CD4-positive, alpha-beta T cell treated with Interleukin-4 for 4 hours (primary cell): Measurements from ENCODE around the gene MAGIX.
"Not testable (repeated sequence)": the region's sequence is repeated elsewhere in the genome, so short reads cannot be mapped to it uniquely, and the experiment has no call there.

ENCODE experiments used
- DNase-seq: peaks from one replicate; pipeline ENCODE4 v3.0.0-alpha.2; 2020

Gene MAGIX

GRCh38 chrX:49163555-49164419 is 1.2 kb downstream of the MAGIX start:
- peak; percentile 76 for DNase-seq

DNA sequence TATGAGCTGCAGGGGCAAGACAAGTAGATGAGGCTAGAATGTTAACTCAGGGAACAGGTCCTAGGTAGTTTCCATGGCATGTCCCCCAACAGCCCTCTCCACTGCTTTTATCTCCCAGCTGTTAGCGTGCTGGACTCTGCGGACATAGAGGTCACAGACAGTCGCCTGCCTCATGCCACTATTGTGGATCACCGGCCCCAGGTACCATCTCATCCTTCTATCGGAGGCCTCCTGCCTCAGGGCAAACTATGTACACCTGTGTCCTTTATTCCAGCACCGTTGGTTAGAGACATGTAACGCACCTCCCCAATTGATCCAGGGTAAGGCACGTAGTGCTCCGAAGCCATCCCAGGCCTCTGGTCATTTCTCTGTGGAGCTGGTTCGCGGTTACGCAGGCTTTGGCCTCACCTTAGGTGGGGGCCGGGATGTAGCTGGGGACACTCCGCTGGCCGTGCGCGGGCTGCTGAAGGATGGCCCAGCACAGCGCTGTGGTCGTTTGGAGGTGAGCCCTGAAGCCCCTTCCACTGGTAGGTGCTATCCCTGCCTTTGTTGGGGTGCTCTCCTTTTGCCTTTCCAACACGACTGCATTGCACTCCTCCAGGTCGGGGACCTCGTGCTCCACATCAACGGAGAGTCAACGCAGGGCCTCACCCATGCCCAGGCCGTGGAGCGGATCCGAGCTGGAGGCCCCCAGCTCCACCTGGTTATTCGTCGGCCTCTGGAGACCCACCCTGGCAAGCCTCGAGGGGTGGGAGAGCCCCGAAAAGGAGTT is 2.2 kb downstream of the MAGIX start:
- DNase-seq, result no peak

DNA sequence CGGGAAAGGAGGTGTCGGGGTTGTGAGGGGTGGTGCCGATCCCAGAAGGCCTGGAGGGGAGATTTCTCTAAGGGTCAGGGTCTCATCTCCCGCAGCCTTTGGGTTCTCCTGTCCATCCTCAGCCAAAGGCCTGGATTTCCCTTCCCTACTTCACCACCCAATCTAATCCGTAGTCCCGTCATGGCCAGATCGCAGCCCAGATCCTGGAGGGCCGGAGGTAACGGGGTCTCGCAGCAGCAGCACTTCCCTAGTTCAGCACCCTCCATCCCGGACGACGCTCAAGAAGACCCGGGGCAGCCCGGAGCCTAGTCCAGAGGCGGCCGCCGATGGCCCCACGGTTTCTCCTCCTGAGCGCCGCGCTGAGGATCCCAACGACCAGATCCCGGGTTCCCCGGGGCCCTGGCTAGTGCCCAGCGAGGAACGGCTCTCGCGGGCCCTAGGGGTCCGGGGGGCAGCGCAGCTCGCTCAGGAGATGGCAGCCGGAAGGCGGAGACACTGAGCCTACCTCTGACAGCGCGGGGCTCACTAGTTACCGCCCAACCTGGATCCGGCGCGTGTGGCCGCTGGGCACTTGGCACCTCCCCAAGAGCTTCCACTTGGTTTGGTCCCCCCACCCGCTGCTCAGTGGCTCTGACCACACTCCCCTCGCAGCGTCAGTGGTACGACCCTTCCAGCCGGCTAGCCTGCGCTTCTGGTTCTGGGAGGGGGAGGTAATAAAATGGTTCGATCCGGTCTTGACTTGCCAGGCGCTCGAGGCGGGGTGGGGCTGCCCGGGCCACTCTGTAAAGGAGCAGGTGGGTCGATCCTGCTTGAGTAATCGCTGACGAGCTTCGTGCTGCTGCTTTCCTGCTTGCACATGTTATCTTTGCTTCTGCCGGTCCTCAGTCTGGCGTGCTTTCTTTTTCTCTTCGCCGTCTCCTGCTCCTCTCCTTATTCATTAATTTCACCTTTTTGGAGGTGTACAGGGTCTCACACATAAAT is 3.6 kb downstream of the MAGIX start:
- DNase-seq, result peak; percentile 86

DNA sequence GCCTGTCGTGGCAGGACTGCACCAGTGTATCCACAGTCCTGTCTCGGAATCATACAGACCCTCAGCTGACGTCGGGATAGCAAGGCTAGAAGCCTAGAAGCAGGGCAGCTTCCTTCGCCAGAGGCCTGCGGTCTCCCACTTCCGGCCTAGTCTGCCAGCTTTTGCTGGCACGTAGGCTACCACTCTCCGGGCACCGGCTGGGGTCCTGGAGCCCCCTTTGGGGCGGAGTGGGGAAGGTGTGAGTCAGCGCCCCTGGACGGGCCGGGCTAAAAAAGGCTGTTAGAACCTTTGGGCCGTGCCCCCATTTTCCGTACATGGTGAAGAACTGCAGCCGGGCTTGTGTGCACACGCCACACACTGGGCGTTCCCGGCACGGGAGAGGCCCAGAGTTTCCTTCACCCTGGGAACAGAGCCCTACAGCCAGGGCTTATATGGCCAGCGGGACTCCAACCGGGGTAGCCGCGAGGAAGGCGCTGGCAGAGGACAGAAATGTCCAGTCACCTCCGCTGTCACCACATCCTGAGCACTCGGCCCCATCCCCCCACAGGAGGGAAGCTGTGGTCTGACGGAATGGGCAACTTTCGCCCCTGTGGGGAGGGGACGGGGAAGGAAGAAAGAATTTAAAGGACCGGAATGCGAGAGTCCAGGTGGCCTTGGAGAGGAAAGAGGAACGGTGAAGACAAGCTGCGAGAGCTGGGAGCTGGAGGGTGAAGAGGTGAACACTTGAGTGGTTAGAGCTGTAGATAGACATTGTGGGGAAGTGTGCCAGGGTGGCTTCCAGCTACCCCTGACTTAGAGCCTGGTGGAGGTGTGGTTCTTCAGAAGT is 4.6 kb downstream of the MAGIX start:
- peak; percentile 77 for DNase-seq

DNA sequence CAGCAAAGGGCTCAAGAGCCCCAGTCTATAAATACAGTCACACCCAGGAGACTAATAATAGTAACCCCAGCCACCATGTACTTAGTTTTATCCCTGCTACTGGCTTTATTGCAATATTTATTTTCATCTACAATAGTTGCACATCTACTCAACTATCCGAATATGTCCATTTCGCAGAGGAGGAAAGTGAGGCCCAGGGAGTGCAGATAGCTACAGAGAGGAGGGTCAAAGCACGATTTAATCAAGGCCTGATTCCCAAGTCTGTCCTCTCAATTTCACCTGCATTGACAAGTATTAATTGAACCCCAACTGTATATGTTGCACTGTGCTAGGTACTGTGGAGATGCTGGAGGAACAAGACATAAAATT is 5.2 kb downstream of the MAGIX start:
- no peak for DNase-seq

- peak; percentile 81 for DNase-seq
Observed at GRCh38 chrX:49171752-49172279, 9.3 kb downstream of the MAGIX start, which contains the start of gene PLP2. TSS of gene PLP2 (plus strand) at chrX:49171898. CDS start at chrX:49172001, 103 bp downstream.

DNA sequence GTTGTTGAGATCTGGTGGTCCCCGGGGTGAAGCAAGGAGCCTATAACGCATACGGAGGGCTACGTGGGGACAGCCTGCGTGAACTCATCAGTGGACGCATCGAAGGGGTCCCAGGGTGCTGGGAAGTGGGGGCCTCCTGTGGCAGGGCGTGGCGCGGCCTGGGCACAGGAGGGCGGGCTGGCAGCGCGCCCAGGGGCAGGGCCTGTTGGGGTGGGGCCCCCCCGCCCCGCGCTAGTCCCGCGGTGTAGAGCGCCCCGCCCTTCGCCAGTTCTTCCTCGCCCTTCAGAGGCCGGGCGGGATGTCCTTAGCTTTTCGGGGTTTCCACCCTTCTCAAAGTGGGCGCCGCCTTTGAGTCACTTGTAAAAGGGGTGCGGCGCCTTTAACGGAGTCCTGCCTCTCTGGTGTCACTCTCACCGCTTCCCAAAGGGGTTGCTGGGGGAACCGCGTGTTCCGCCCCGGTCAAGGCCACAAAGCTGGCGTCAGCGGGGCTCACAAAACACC is 9.8 kb downstream of the MAGIX start:
- DNase-seq, result peak; percentile 85

DNA sequence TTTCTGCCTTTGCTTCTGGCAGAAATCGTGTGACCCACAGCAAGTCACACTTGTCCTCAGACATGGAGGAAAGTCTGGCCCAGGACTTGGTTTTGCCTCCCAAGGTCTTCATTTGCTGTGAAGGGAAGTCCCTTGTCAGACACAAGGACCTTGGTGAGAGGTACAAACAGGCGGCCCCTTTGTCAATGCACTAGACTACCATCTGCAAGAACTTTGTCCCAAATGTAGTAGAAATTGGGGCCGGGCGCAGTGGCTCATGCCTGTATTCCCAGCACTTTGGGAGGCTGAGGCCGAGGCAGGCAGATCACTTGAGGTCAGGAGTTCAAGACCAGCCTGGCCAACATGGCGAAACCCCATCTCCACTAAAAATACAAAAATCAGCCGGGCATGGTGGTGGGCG is 11.0 kb downstream of the MAGIX start:
- DNase-seq, result not testable (repeated sequence)

GRCh38 chrX:49174723-49175122 is 12.2 kb downstream of the MAGIX start:
- no peak for DNase-seq

GRCh38 chrX:49175435-49176274 is 13.1 kb downstream of the MAGIX start:
- DNase-seq, result no peak

GRCh38 chrX:49176421-49177326 is 14.1 kb downstream of the MAGIX start:
- no peak for DNase-seq

GRCh38 chrX:49177338-49177833 is 14.8 kb downstream of the MAGIX start:
- peak; percentile 25 for DNase-seq

GRCh38 chrX:49177873-49178480 is 15.4 kb downstream of the MAGIX start:
- no peak for DNase-seq

DNA sequence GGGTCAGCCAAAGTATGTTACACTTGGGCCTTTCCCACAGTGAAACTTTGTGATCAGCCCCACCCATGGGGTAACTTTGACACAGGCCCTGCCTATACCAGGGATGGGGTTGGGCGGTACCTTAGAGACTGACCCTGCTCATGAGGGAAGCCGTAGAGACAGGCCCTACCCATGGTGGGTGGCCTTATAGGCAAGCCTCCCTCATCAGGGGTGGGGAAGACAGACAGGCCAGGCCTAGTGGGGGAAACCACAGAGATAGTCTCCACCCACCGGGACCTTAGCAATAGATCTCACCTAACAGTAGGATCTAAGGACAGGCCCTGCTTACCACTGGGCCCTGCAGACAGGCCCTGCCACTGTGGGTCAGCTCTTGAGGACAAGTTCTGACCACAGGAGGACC is 16.0 kb downstream of the MAGIX start:
- no peak for DNase-seq

DNA sequence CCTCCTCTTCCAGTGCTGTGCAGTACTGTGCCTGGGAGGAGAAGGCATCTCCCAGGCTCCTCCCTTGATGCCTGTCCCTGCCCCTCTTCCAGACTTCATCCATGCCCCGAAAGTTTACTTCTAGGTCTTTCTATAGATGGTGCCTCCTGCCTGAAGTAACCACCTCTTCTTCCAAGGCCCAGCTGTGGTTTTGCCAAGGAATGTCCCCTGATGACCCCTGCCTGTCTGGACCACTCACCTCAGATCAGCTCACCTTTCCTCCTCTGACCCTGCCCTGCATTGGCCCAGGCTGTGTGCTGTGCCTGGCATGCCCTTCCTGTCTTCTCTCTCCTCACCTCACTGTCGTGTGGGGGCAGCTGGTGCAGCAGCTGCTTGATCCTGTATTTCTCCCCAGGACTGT is 16.8 kb downstream of the MAGIX start:
- no peak for DNase-seq

DNA sequence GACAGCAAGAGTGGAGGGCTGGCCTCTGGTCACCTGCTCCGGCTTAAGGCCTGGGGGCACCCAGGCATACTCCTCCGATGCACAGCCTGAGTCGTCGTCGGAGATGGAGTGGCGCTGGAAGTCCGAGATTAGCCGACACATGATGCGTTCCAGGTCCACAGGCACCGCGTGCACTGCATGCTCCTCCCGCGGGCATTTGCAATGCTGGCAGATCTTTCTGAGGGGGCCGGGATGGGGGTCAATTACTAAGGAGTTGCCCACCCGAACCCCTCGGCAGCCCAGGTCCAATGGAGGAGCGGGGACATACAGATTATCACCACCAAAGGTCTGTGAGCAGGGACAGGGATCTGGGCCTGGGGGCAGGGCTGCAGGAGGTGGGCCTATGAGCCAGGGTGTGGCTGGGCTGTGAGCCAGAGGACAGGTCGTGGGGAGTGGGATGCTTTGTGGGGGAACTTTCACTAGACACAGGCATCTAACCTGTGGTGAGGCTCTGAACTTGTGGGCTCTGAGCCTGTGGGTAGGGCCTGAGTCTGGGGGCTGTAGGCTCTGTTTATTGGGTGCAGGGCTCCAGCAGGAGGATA is 21.2 kb downstream of the MAGIX start:
- no peak for DNase-seq

GRCh38 chrX:49184294-49185281 is 22.0 kb downstream of the MAGIX start:
- no peak for DNase-seq
